T-helper 1 cell treated with Interleukin-12 subunit alpha and Interleukin-12 subunit beta and Interleukin-4 antibody, amounts not matched to agents 30 μg/mL and 1 μg/mL, for 36 hours (primary cell): ENCODE data around the gene TTLL11.
"Not testable (repeated sequence)": the region's sequence is repeated elsewhere in the genome, so short reads cannot be mapped to it uniquely, and the experiment has no call there.

Source experiments
- H3K27ac Mint-ChIP-seq: one replicate; pipeline ENCODE4 v1.8.0; 2021; ENCODE audit warnings: mild to moderate bottlenecking, mixed read lengths
- H3K27me3 Mint-ChIP-seq: one replicate; pipeline ENCODE4 v1.8.0; 2021; ENCODE audit warnings: low read depth, mixed read lengths
- H3K36me3 Mint-ChIP-seq: one replicate; pipeline ENCODE4 v1.8.0; 2021; ENCODE audit warnings: low read depth, mixed read lengths
- H3K4me1 Mint-ChIP-seq: one replicate; pipeline ENCODE4 v1.8.0; 2021; ENCODE audit warnings: low read depth, mixed read lengths
- H3K4me3 Mint-ChIP-seq: one replicate; pipeline ENCODE4 v1.8.0; 2021; ENCODE audit warnings: mild to moderate bottlenecking, moderate library complexity, mixed read lengths
- H3K9me3 Mint-ChIP-seq: one replicate; pipeline ENCODE4 v1.8.0; 2021; ENCODE audit warnings: mixed read lengths

TTLL11 gene

GRCh38 chr9:122119721-122120120 lies 26.6 kb upstream of the TTLL11 start:
- no peak overlapping the region for H3K27ac Mint-ChIP-seq
- H3K36me3 Mint-ChIP-seq: no peaks in the 10 kb centered on the region
- H3K27me3 Mint-ChIP-seq: peaks cover 8% of the 10 kb centered on the region
- H3K9me3 Mint-ChIP-seq: no peaks in the 10 kb centered on the region
- no peaks in the 10 kb centered on the region for H3K4me1 Mint-ChIP-seq
- no peak overlapping the region for H3K4me3 Mint-ChIP-seq

DNA sequence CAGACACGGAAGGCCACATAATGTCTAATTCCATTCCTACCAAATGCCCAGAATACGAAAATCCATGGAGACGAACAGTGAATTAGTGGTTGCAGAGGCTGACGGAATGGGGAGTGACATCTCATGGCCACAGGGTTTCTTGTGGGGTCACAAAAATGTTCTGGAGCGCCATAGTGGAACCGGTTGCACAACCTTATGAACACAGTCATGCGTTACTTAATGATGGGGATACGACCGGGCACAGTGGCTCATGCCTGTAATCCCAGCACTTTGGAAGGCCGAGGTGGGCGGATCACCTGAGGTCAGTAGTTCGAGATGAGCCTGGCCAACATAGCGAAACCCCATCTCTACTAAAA lies 26.0 kb upstream of the TTLL11 start:
- Mint-ChIP-seq H3K27me3 (peaks cover 2% of the 10 kb centered on the region), H3K9me3 (no peaks in the 10 kb centered on the region), H3K36me3 (no peaks in the 10 kb centered on the region), H3K27ac (no peak overlapping the region), H3K4me1 (no peaks in the 10 kb centered on the region), H3K4me3 (no peak overlapping the region)

- Mint-ChIP-seq H3K9me3 (no peaks in the 10 kb centered on the region), H3K4me3 (no peak overlapping the region), H3K27ac (no peak overlapping the region), H3K36me3 (no peaks in the 10 kb centered on the region), H3K4me1 (no peaks in the 10 kb centered on the region), H3K27me3 (no peaks in the 10 kb centered on the region)
Measured at GRCh38 chr9:122118343-122119165, 25.4 kb upstream of the TTLL11 start.

GRCh38 chr9:122117241-122117640 lies 24.1 kb upstream of the TTLL11 start:
- H3K4me3 Mint-ChIP-seq, H3K36me3 Mint-ChIP-seq, H3K9me3 Mint-ChIP-seq, H3K27ac Mint-ChIP-seq, H3K27me3 Mint-ChIP-seq, H3K4me1 Mint-ChIP-seq: not testable (repeated sequence)

- Mint-ChIP-seq H3K27me3 (no peaks in the 10 kb centered on the region), H3K9me3 (no peaks in the 10 kb centered on the region), H3K36me3 (no peaks in the 10 kb centered on the region), H3K27ac (no peak overlapping the region), H3K4me3 (no peak overlapping the region), H3K4me1 (no peaks in the 10 kb centered on the region)
Measured at GRCh38 chr9:122116448-122117173, 23.5 kb upstream of the TTLL11 start.

- Mint-ChIP-seq H3K27me3 (no peaks in the 10 kb centered on the region), H3K4me1 (no peaks in the 10 kb centered on the region), H3K9me3 (no peaks in the 10 kb centered on the region), H3K4me3 (no peak overlapping the region), H3K36me3 (no peaks in the 10 kb centered on the region), H3K27ac (no peak overlapping the region)
Measured at GRCh38 chr9:122116040-122116439, 22.9 kb upstream of the TTLL11 start.

DNA sequence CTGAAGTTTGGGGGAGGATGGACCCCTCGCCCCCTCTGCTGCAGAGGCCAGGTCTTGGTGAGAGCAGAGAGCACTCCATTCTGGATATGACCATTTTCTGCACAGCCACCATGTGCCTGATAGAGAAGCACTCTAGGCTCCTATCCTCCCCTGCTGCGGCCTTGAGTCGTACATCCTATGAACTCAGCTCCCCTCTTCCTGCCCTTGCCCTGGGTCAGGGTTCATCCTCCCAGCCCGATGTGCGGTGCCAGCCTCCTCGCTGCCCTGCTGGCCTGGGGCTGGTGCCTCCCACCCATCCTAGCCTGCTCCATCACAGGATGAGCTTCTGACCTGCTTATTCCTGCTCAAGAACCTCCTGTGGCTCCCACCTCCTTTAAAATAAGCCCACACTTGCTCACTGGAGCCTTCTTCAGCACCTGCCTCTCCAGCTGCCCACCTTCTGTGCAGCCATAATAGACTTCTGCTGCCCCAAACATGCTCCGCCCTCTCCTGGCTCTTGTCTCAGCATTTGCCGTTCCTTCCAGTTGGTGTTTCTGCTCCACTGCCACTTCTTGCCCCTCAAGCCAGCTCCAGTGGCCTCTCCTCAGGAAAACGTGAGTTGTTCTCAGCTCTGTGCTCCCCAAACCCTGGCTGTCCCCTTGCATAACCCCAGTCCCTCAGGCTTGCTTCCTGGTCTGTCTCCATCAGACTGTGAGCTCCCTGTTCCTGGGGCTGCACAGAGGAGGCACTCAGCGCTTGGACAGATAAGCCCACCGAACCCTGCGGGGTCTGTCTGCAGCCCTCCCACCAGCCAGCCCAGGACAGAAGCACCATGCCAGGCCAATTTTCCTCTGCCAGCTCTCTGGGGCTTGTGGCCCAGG lies 22.3 kb upstream of the TTLL11 start:
- no peaks in the 10 kb centered on the region for H3K9me3 Mint-ChIP-seq
- H3K4me1 Mint-ChIP-seq: no peaks in the 10 kb centered on the region
- H3K27me3 Mint-ChIP-seq: no peaks in the 10 kb centered on the region
- no peak overlapping the region for H3K4me3 Mint-ChIP-seq
- no peaks in the 10 kb centered on the region for H3K36me3 Mint-ChIP-seq
- no peak overlapping the region for H3K27ac Mint-ChIP-seq

- Mint-ChIP-seq H3K9me3 (no peaks in the 10 kb centered on the region), H3K4me1 (no peaks in the 10 kb centered on the region), H3K27ac (no peak overlapping the region), H3K27me3 (no peaks in the 10 kb centered on the region), H3K36me3 (no peaks in the 10 kb centered on the region), H3K4me3 (no peak overlapping the region)
Measured at GRCh38 chr9:122113574-122113973, 20.5 kb upstream of the TTLL11 start.

GRCh38 chr9:122112238-122112637 lies 19.1 kb upstream of the TTLL11 start:
- no peak overlapping the region for H3K27ac Mint-ChIP-seq
- H3K27me3 Mint-ChIP-seq: no peaks in the 10 kb centered on the region
- no peak overlapping the region for H3K4me3 Mint-ChIP-seq
- no peaks in the 10 kb centered on the region for H3K36me3 Mint-ChIP-seq
- H3K9me3 Mint-ChIP-seq: no peaks in the 10 kb centered on the region
- H3K4me1 Mint-ChIP-seq: no peaks in the 10 kb centered on the region

GRCh38 chr9:122111413-122112085 lies 18.4 kb upstream of the TTLL11 start:
- H3K4me1 Mint-ChIP-seq: no peaks in the 10 kb centered on the region
- no peak overlapping the region for H3K4me3 Mint-ChIP-seq
- H3K27me3 Mint-ChIP-seq: no peaks in the 10 kb centered on the region
- no peak overlapping the region for H3K27ac Mint-ChIP-seq
- H3K9me3 Mint-ChIP-seq: no peaks in the 10 kb centered on the region
- H3K36me3 Mint-ChIP-seq: no peaks in the 10 kb centered on the region

DNA sequence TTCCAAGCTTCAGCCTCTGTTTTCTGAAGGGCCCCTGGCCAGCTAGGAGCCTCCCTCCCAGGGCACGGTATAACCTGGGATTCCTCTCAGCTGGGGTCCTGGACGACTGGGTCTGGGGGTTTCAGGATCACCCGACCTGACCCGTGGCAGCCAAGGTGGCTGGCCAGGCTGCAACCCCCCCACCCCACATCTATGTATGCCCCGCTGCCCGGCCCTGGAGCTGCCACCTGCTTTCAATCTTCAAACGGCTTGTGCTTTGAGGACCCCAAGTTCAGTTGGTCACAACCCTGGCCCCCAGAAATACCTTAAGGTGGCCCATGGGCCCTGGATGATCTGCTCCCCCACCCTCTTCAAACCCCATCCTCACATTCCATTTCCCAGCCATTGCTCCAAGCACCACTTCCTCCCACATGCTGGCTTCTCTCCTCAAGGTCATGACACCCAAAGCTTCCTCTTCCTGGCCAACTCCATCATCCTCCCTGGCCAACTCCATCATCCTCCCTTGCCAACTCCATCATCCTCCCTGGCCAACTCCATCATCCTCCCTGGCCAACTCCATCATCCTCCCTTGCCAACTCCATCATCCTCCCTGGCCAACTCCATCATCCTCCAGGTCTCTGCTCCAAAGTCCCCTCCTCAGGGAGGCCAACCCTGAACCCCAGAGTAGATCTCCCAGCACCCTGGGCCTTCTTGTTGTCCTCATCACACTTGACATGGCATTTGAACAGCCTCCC lies 17.2 kb upstream of the TTLL11 start:
- no peaks in the 10 kb centered on the region for H3K27me3 Mint-ChIP-seq
- no peaks in the 10 kb centered on the region for H3K9me3 Mint-ChIP-seq
- no peak overlapping the region for H3K27ac Mint-ChIP-seq
- H3K4me1 Mint-ChIP-seq: no peaks in the 10 kb centered on the region
- H3K4me3 Mint-ChIP-seq: no peak overlapping the region
- H3K36me3 Mint-ChIP-seq: no peaks in the 10 kb centered on the region

DNA sequence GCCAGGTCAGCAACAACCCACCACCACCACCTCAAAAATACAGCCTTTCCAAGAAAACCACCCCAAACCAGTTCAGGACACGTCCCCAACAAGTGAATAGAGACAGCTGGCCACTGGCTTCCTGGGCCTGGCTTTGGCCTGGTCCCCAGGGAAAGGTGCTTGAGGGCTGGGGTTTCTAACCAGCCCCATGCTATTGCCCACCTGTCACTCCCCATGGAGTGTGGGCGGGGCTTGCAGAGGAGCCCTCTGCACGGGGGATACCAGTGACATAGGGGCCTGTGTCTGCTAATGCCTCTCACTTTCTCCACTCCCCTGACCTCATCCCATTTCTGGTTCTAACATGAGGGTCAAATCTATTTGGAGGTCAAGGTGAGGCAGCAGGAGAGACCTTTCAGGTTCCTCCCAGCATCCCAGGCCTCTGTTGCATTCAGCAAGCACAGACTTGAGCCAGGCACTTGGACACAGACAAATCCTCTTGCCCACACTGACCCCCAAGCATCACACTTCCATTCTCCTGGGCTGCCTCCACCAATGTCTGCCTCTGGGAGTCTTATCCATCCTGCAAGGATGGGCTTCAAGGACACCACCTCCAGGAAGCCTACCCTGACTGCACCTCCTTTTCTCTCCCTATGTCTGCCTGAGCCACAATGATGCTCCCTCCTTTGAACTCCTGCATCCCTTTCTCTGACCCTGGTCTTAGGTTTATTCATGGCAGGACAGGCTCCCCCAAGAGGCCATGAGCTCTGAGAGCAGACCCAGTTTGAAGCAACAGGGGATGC lies 16.1 kb upstream of the TTLL11 start:
- Mint-ChIP-seq H3K27me3 (no peaks in the 10 kb centered on the region), H3K9me3 (peaks cover 2% of the 10 kb centered on the region), H3K4me3 (no peak overlapping the region), H3K27ac (no peak overlapping the region), H3K36me3 (no peaks in the 10 kb centered on the region), H3K4me1 (no peaks in the 10 kb centered on the region)

- Mint-ChIP-seq H3K27ac (no peak overlapping the region), H3K36me3 (no peaks in the 10 kb centered on the region), H3K4me1 (no peaks in the 10 kb centered on the region), H3K9me3 (peaks cover 8% of the 10 kb centered on the region), H3K4me3 (no peak overlapping the region), H3K27me3 (no peaks in the 10 kb centered on the region)
Measured at GRCh38 chr9:122107291-122107805, 14.2 kb upstream of the TTLL11 start.
